Activated T-helper 1 cell treated with anti-CD3 and anti-CD28 coated beads, Interleukin-2, amount 50 U/mL, for 16 hours (primary cell): Measurements from ENCODE around the gene CACNA1F.

Experiments used
- DNase-seq, 2 donors: peaks; one replicate each; pipeline ENCODE4 v3.0.0-alpha.2; 2020; ENCODE audit warnings: low read depth in 1 of 2, low spot score in 1 of 2

The CACNA1F gene

DNA sequence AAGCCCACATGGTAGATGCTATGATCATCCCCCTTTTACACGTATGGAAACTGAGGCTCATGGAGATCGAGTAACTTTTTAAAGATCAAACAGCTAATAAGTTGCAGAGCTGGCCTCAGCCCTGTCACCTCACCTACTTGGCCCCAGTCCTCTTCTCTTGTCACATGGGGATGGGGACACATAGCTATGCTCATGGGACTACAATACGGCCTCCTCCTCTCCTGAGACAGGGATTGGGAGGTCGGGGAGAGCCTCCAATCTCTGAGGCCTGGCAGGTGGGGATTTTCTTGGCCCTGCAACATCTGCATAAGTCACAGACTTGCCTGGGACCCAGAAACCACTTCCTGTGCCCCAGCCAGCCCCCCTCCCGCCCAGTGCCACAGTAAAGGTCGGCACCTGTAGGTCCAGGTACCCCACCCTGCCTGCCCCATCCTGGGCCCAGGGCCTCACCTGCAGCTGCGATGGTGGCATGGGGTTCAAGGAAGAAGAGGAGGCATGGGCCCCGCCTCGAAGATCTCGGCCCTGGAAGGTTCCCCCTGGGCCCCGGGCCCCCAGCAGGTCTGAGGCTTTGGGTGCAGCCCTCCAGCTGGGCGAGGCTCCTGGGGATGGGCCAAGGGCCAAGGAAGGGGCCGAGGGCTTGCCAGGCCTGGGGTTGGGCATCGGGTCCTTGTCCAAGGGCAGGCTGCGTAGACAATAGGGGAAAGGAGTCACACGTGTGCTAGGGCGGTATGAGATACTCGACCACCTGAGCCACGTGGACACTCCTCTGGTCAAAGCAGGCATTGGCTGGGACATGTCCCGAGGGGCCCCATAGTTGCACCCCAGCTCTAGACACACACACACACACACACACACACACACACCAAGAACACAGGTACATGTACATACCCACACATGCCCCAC lies 25.0 kb upstream of the CACNA1F start:
- DNase-seq: no peak

DNA sequence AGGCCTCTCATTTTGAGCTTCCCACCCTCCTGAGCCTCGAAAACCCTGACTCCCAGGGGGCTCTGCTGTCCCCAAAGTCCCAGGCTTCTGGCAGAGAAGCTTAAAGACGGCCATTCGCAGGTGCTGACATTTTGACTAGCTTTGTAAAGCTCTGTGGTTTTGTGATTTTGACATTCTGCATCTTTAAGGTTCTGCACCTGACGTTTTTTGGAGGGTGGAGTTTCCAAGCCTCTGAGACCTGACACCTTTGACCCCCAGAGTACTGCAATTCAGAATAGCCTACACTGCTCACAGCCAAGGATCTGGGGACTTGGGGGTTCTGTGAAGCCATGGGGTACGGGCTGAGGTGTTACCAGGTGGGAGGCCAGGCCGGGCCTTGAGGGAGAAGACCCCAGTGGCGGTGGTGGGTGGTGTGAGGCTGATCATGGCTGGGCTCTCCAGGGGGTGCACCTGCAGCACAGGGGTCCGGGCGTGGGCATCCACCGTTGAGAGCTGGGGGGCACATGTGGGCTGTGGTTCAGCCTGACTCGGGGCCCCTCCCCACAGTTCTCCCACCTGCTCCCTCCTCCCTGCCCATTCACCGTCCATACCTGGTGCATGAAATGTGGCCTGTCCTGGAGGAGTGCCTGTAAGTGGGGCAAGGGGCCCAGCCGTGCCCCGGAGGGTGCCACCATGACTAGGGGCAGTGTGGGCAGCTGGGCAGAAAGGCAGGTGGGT lies 24.1 kb upstream of the CACNA1F start:
- DNase-seq: no peak

DNA sequence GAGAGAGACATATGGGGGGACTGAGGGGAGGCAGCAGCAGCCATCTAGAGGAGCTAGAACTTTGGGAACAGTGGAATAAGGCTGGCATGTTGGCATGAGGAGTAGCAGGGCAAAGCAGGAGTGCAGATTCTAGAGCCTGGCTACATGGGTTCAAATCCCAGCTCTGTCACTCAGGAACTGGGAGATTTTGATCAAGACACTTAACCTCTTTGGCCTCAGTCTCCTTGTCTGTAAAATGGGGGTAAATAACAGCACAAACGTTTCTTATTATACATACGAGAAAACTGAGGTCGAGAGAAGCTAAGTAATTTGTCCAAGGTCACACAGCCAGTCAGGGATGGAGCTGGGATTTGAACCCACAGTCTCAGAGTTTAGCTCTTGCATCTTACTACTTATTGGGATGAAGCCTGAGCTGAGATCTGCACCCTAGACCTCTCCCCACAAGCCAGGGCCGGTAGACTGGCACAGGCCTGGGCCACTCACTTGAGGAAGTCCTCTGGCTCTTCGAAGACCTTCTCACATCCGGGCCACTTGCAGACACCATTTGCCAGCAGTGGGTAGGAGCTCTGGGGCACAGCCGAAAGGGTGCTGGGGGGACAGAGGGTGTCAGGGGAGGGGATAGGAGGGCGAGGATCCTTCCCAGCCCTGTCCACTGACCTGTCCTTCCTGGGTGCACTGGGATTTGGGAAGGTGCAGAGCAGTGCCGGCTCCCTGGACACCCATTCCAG lies 23.3 kb upstream of the CACNA1F start:
- no peak for DNase-seq

DNA sequence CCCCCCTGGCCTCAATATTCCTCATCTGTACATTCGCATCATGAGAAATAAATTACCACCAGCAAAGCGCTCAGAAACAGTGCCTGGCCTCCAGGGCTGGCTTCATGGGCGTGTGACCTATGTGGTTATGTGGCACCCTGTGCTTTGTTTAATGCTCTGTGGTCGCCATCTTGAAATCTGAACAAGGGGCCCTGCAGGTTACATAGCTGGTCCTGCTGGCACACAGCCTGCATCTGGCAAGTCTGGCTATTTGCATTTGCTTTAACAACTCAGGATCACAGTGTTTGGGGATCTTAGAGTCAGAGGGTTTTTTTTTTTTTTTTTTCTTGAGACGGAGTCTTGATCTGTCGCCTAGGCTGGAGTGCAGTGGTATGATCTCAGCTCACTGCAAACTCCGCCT lies 21.5 kb upstream of the CACNA1F start:
- no peak for DNase-seq

DNA sequence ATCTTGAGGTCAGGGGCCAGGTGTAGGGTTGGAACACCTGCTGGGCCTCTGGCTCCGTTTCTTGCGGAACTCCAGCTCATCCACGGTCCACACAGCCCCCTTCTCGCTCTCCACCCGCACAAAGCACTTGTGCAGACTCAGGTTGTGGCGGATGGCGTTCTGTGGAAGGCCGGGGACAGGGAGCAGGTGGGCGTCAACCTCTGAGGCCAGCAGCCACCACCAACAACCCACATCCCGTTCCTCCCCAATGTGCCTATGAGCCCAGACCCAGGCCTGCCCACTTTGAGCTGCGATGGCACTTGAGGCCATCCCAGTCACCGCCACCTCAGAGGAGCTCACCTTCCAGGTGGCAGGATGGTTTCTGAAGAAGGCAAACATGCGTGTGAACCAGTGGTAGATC lies 18.2 kb upstream of the CACNA1F start:
- DNase-seq: no peak

DNA sequence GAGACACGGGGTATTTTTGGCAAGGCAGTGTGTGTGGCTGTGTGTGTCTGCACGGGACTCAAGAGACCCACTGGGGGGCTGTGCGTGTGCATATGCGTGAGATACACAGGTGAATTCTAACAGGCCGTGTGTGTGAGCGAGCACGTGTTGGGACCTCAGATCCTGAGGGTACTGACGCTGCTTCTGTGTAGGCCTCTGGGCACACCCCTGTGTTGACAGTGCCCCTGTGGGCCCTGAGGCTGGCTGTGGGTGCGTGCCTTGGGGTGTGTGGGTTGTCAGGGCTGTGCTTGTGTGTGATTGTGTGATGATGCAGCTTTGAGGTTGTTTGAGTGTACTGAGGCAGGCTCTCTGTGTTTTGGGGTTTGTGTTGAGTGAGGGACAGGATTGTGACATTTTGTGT lies 17.4 kb upstream of the CACNA1F start:
- DNase-seq: no peak

DNA sequence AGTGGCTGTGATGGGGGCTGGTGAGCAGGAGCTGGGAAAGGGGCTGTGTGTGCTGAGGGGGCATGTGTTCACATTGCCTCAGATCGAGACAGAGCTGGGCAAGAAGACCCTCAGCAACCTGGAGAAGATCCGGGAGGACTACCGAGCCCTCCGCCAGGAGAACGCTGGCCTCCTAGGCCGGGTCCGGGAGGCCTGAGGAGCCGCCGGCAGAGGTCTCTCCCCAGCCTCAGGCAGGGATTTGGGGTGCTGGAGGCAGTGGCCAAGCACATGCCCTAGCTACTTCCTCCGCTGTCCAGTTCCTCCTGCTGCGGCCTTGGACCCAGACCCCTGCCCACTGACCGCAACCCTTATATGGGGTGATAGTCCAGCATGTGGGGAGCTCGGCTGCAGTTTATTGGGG lies 16.9 kb upstream of the CACNA1F start:
- no peak for DNase-seq

DNA sequence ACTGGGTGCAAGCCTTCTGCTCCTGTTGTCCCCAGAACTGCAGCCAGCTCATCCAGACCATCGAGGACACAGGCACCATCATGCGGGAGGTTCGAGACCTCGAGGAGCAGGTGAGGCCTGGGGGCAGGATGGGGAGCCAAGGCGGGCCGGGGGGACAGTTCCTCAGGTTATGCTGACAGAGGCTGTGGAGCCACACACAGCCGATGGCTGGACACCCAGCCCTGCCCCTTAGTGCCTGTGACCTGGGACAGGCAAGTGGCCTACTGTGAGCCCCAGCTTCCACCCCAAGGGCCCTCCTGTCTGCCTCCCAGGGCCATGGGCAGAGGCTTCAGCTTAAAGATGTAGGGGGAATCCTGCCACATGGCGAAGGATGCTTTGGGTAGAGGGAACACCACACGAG lies 16.5 kb upstream of the CACNA1F start:
- no peak for DNase-seq

DNA sequence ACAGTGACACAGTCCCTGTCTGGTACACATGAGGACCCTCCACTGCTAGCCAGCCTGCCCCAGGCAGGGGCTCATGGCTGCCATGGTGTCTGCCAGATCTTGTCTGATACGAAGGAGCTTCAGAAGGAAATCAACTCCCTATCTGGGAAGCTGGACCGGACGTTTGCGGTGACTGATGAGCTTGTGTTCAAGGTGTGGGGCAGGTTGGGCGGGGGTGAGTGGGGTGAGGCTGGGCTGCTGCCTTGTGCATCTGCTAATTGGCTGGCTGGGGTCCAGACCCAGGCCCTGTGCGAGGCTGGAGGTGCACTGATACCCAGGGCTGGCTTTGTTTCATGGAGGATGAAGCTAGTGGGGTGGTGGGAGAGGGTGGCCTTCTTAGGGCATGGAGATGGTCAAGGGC lies 15.9 kb upstream of the CACNA1F start:
- DNase-seq: no peak

DNA sequence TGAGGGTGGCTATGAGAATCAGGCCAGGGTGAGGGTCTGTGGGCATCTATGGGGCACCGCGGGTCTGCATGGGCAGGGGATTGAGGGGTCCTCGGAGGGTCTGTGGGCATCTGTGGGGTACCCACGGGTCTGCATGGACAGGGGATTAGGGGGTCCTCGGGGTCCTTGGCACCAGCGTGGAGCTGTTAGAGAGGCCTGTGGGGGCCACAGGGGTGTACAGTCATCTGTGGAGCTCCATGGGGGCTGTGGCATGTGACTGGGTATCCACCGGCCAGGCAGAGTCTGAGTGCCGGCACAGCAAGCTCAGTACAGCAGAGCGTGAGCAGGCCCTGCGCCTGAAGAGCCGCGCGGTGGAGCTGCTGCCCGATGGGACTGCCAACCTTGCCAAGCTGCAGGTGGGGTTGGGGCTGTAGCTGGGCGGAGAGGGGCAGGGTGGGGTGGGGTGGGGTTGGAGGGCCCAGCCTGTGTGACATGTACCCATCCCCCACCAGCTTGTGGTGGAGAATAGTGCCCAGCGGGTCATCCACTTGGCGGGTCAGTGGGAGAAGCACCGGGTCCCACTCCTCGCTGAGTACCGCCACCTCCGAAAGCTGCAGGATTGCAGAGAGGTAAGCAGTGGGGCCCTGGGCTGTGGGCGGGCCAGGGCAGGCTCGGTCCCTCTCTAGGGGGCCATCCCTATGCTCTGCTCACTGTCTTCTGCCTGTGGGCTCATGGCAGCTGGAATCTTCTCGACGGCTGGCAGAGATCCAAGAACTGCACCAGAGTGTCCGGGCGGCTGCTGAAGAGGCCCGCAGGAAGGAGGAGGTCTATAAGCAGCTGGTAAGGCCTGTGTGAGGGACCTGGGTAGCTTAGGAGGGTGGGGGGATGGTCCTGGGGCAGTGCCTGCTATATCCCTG lies 15.0 kb upstream of the CACNA1F start:
- DNase-seq: no peak

DNA sequence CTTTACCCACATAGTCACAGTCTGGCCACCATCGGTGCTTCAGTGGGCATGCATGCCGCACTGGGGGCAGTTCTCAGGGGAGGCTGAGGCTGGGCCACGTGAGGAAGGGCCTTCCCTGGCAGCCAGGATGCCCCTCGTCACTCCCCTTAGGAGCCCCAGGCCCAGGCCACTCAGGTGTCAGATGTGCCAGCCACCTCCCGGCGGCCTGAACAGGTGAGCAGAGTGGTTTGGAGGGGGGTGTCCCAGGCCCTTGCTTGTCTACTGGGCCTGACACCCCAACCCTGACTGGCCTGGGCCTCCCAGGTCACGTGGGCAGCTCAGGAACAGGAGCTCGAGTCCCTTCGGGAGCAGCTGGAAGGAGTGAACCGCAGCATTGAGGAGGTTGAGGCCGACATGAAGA lies 14.2 kb upstream of the CACNA1F start:
- DNase-seq: no peak

DNA sequence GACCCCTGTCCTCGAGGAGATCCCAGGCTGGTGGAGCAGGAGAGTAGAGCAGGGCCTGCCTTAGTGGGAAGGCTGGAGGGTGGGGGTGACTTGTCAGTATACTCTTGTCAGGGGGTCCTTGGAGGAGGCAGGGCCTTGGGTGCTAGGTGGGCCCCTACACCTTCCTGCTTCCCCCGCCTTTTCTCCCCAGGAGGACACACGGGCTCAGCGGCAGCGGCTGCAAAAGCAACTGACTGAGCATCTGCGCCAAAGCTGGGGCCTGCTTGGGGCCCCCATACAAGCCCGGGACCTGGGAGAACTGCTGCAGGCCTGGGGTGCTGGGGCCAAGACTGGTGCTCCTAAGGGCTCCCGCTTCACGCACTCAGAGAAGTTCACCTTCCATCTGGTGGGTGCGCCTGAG lies 13.4 kb upstream of the CACNA1F start:
- no peak for DNase-seq

DNA sequence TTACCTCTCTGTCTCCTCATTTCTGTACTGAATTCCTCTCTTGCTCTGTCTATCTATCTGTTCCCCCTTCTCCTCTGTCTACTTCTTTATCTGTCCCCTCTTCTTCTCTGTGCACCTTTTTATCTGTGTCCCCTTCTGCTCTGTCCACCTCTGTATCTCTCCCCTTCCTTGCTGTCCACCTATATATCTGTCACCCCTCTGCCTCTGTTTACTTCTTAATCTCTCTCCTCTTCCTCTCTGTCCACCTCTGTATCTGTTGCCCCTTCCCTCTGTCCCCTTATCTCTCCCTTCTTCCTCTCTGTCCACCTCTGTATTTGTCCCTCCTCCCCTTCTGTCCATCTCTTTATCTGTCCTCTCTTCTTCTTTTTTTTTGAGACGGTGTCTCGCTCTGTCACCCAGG lies 11.1 kb upstream of the CACNA1F start:
- no peak for DNase-seq

DNA sequence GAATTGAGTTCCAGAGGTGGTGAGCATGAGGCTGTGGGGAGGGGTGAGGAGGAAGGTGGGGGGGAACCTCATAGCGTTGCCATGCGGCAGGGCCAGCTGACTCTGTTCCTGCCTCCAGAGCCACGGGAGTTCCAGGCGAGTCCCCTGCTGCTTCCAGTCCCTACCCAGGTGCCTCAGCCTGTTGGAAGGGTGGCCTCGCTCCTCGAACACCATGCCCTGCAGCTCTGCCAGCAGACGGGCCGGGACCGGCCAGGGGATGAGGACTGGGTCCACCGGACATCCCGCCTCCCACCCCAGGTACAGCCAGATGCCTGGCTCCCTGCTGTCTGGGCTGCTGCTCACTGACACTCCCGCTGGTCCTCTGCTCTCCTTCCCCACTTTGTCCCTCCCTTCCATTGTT lies 10.0 kb upstream of the CACNA1F start:
- DNase-seq: no peak

DNA sequence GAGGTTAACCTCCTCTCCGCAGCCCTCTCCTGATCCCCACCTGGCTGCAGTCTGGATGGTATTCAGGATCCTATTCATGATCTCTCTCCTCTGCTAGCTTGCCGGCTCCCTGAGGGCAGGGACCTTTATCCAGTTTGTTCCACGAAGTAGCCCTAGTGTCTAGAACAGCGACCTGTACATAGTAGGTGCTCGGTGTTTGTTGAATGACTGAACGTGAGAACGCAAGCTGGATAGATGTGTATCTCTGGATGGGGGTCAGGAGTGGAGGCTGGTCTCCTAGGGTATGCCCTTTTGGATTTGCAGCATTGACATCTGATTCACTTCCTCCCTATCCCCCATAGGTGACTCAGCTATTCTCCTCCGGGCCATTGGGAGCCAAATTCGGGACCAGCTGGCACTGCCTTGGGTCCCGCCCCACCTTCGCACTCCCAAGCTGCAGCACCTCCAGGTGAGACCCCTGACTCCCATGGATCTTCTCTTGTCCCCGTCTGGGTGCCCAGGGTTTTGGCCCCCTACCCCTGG lies 9.5 kb upstream of the CACNA1F start:
- DNase-seq: no peak

DNA sequence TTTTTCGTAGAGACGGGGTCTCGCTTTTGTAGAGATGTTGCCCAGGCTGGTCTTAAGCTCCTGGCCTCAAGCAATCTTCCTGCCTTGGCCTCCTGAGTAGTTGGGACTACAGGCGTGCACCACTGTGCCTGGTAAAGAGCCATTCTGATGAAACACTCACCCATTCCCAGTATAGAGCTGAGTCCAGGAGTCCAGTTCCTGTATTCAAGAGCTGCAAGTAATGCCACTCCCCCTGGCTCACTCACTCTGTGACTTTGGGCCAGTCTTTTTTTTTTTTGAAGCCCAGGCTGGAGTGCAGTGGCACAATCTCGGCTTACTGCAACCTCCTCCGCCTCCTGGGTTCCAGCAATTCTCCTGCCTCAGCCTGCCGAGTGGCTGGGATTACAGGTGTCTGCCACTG lies 5.6 kb upstream of the CACNA1F start:
- no peak for DNase-seq

DNA sequence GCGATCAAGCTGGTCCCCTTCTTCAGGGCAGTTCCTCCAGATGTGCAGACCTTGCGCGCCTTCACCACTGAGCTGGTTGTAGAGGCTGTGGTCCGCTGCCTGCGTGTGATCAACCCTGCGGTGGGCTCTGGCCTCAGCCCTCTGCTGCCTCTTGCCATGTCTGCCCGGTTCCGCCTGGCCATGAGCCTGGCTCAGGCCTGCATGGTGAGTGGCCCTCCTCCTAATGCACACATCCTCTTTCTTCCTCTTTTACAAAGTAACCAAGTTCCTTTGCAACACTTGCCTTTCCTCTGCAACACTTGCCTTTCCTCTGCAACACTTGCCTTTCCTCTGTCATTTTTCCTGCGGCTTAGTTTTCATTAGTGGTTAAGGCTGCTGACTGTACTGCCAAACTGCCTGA lies 3.9 kb upstream of the CACNA1F start:
- DNase-seq: no peak

DNA sequence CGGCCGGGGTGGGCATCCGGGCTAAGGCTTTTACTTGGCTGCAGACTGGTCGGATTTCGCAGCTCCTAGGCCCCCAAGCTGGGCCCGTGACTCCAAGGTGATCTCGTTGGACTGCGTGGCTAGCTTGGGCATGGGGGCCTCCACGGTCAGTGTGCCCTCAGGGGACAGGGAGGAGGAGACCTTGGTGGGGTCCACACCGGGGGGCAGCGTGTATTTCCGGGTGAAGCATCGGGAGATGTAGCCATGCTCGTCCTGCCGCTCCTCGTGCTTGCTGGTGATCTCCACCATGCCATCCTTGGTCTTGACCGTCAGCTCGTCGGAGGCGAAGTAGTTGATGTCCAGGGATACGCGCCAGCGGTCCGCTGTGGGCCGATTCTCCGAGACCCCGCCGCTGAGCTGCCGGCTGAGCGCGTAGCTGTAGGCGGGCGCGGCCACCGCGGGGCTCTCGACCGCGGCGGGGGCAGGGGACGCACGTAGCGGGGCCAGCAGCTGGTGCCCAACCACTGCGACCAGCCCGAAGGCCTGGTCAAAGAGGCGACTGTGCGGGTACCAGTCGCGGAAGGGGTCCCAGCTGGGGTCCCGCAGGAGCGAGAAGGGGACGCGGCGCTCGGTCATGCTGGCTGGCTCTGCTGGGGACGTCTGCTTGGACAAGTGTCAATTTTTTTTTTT lies 881 bp upstream of the CACNA1F start:
- DNase-seq: no peak

DNA sequence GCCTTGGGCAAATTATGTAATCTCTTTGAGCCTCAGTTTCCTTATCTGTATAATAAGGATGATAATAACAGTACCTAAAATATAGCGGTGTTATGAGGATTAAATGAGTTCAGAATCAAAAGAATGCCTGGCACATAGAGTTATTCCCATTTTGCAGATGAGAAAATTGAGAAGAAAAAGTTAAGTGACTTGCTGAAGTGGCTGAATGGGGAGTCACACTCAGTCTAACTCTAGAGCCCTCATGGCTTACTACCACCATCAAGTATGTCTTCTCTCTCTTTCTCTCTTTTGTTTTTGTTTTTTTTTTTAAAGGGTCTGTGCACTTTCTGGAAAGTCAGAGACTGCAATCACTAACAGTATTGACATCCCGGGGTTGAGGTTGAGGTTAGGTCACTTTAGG lies 615 bp downstream of the CACNA1F start:
- DNase-seq: no peak

DNA sequence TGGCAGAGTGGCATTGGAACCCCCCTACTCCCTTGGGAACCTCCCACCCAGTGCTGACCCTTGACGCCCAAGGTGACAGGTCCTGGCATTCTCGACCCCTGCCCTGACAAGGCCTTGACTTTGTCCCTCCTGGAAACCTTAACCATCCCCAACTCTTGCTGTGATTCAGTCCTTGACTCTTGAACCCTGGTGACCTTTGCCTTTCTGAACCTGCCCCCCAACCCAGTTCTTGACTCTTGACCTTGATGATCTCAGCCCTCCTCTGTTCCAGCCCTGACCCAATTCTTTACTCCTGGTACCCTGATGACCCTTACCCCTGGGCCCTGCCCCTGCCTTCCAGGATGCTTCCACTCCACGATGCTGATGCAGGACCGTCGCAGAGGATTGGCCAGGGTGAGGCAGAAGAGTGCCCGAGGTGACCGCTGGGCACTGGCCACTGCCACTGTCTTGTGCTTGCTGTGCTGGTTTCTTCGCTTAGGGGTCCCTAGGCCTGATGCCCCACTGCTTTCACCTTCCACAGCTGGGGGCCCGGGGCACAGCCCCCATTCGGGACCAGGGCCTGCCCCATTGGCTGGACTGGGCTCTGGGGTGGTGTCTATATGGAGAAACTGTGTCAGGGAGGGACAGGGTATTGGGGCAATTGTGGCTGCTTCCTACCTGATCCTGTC lies 1.7 kb downstream of the CACNA1F start:
- DNase-seq: no peak
